K562 (cell line): ENCODE measurements around the gene RAI1. TPM values are rescaled to one million over a fixed set of nuclear protein-coding genes. Genes with fewer than 3 reads are reported as not detected.

Experiments used
- ATAC-seq: fragments of 200-7000 bp; cut with Tn5 transposase; 3 replicates; pipeline ENCODE4 v1.9.1; 2020; ENCODE audit warnings: moderate library complexity
- BruUV-seq: library from RNA; stranded (reverse); fragments of 400-500 nt; replicated peaks from 2 replicates; lab custom pipeline; 2021; lab: Mats Ljungman, UMichigan
- CTCF ChIA-PET: fragments of 300-600 bp; formaldehyde crosslinking; extraction: SDS; loops from one replicate; lab custom pipeline; 2021; ENCODE audit warnings: low intra/inter-chr PET ratio; lab: Yijun Ruan, JAX
- POLR2A ChIA-PET: fragments of 300-600, 350-650 bp; sonication (Branson Sonifier 250); formaldehyde crosslinking; extraction: SDS; loops from one replicate; lab custom pipeline; 2021; ENCODE audit warnings: antibody characterized with exemption, inconsistent platforms; lab: Yijun Ruan, JAX
- DNase-seq, 4 experiments: peaks; one replicate each; pipeline versions ENCODE4 v3.0.0 to v3.0.0-alpha.2; 2011 to 2018; ENCODE audit warnings: low spot score in 3 of 4, mixed read lengths in 3 of 4; ENCODE audit errors: extremely low read depth in 1 of 4
- FAIRE-seq: peaks from 2 replicates; lab custom pipeline; 2011; peaks lifted over from hg19 to GRCh38; lab: Jason Lieb, UNC
- H2AFZ ChIP-seq: 2 replicates; pipeline ENCODE4 v1.6.0; 2011; ENCODE audit warnings: low read depth, low read length, control low read depth, inconsistent platforms
- H3K27ac ChIP-seq: fragments of 200-600 bp; 3 replicates; pipeline ENCODE4 v1.8.0; 2011; ENCODE audit warnings: low read depth, mild to moderate bottlenecking, control low read depth, inconsistent platforms, low read length, moderate library complexity, mixed read lengths; ENCODE audit errors: extremely low read depth
- H3K27me3 ChIP-seq, 2 experiments: fragments of 300-600 bp in 1 of 2; 2 replicates in 1 of 2; 3 replicates in 1 of 2; pipeline versions ENCODE4 v1.6.0 to v1.8.0; 2011; ENCODE audit warnings: inconsistent platforms in 2 of 2, low read length in 2 of 2, mild to moderate bottlenecking in 1 of 2, mixed read lengths in 1 of 2, moderate library complexity in 1 of 2; ENCODE audit not compliant: control insufficient read depth in 2 of 2, insufficient read depth in 2 of 2
- H3K36me3 ChIP-seq: fragments of 300-600 bp; 3 replicates; pipeline ENCODE4 v1.8.0; 2011; ENCODE audit warnings: mild to moderate bottlenecking, low read length, inconsistent platforms; ENCODE audit not compliant: control insufficient read depth, insufficient read depth
- H3K4me1 ChIP-seq, 2 experiments: fragments of 200-600 bp in 1 of 2; replicated peaks in 1 of 2; 2 replicates in 1 of 2; 3 replicates in 1 of 2; pipeline versions ENCODE4 v1.5.1 to v1.8.0; 2011; ENCODE audit warnings: inconsistent platforms in 2 of 2, low read length in 2 of 2, mild to moderate bottlenecking in 1 of 2, mixed read lengths in 1 of 2, moderate library complexity in 1 of 2; ENCODE audit not compliant: control insufficient read depth in 2 of 2, insufficient read depth in 2 of 2
- H3K4me2 ChIP-seq: 2 replicates; pipeline ENCODE4 v1.6.1; 2011; ENCODE audit warnings: low read length, control low read depth, inconsistent platforms, mixed read lengths; ENCODE audit not compliant: insufficient read depth
- H3K4me3 ChIP-seq: fragments of 200-600 bp; sonication (generic), shearing (Covaris generic); 2 replicates; pipeline ENCODE4 v1.5.1; 2016; ENCODE audit warnings: control low read depth, inconsistent platforms
- H3K79me2 ChIP-seq: fragments of 200-600 bp; 3 replicates; pipeline ENCODE4 v1.8.0; 2011; ENCODE audit warnings: low read length, inconsistent platforms; ENCODE audit not compliant: control insufficient read depth, insufficient read depth
- H3K9ac ChIP-seq, 2 experiments: 2 replicates each; pipeline versions ENCODE4 v1.6.0 to v1.6.1; 2011; ENCODE audit warnings: low read depth in 2 of 2, low read length in 2 of 2, control low read depth in 1 of 2, inconsistent platforms in 1 of 2, mild to moderate bottlenecking in 1 of 2, mixed read lengths in 1 of 2; ENCODE audit not compliant: insufficient read depth in 1 of 2
- H3K9me1 ChIP-seq: one replicate; pipeline ENCODE4 v1.6.0; 2011; ENCODE audit warnings: inconsistent platforms, mild to moderate bottlenecking, low read length, moderate library complexity; ENCODE audit not compliant: control insufficient read depth, insufficient read depth
- H3K9me3 ChIP-seq: replicated peaks from 2 replicates; pipeline ENCODE4 v1.5.1; 2011; ENCODE audit warnings: low read depth, low read length, inconsistent platforms; ENCODE audit not compliant: control insufficient read depth, insufficient read depth
- H4K20me1 ChIP-seq: replicated peaks from 2 replicates; pipeline ENCODE4 v1.6.1; 2011; ENCODE audit warnings: low read length, inconsistent platforms, mixed read lengths; ENCODE audit not compliant: control insufficient read depth, insufficient read depth
- ADNP ChIP-seq: fragments of 200-800 bp; sonication (Bioruptor generic); IDR thresholded peaks from 2 replicates; pipeline ENCODE4 v1.6.1; 2016; ENCODE audit warnings: missing genetic modification characterization, missing compliant biosample characterization
- ETV5 ChIP-seq: sonication (generic); formaldehyde crosslinking; IDR thresholded peaks from 2 replicates; pipeline ENCODE4 v1.4.0; 2020; ENCODE audit warnings: low read depth, mild to moderate bottlenecking, missing genetic modification reagents
- GTF2E2 ChIP-seq: fragments of 200-800 bp; sonication (Bioruptor generic); IDR thresholded peaks from 2 replicates; pipeline ENCODE4 v1.6.1; 2016; ENCODE audit warnings: missing genetic modification characterization, missing compliant biosample characterization
- HMG20B ChIP-seq: fragments of 250-450 bp; sonication (Bioruptor Pico); IDR thresholded peaks from 2 replicates; pipeline ENCODE4 v1.5.0; 2021; ENCODE audit warnings: mild to moderate bottlenecking
- RBM22 ChIP-seq: fragments of 200-400 bp; formaldehyde crosslinking; IDR thresholded peaks from 2 replicates; pipeline ENCODE4 v1.6.1; 2018; ENCODE audit warnings: low read length, low read depth; ENCODE audit not compliant: poor library complexity, severe bottlenecking
- ZNF586 ChIP-seq: fragments of 450-650 bp; formaldehyde crosslinking; conservative IDR thresholded peaks from 2 replicates; pipeline ENCODE4 v1.4.0; 2020; ENCODE audit warnings: mild to moderate bottlenecking, moderate library complexity
- WGBS: fragments of 100-300 bp; shearing (Covaris generic); methylation state at CpG from one replicate; pipeline ENCODE4 v1.1.6; 2016; ENCODE audit warnings: low coverage, mixed read lengths; ENCODE audit not compliant: insufficient coverage; ENCODE audit errors: missing lambda C conversion rate; 5-methylcytosine and 5-hydroxymethylcytosine counted together
- in situ Hi-C: fragments of 300-500 bp; cut with MboI; formaldehyde crosslinking; loops from 4 replicates; pipeline ENCODE4 v1.15.0; 2018; ENCODE audit warnings: inconsistent platforms, mixed read lengths
- intact Hi-C: fragments of 100-400 bp; cut with micrococcal nuclease; formaldehyde crosslinking; loops from 2 replicates; pipeline ENCODE4 v1.14.2; 2022
- polyA plus RNA-seq, 8 experiments: library from polyadenylated mRNA; depleted of rRNA in 4 of 8; stranded (reverse) in 5 of 8; unstranded in 3 of 8; fragments of >200 nt; fragmentation: Nextera tagmentation in 2 of 8; fragmentation: Illumina TruSeq in 1 of 8; extraction: Ambion mirVana in 2 of 8; extraction: Trizol in 1 of 8; gene quantifications; 2 replicates each; pipeline versions ENCODE4 v1.2.1 to v1.2.3, GENCODE V29; 2011 to 2014; ENCODE audit warnings: inconsistent platforms in 1 of 8, missing spikeins in 1 of 8
- total RNA-seq, 7 experiments: library from RNA; depleted of rRNA in 6 of 7; stranded (reverse); fragments of >200 nt in 6 of 7; fragmentation: Illumina TruSeq in 2 of 7; extraction: Trizol in 2 of 7; gene quantifications; 2 replicates each; pipeline versions ENCODE4 v1.2.1 to v1.2.3, GENCODE V29; 2011 to 2021; ENCODE audit warnings: low replicate concordance in 1 of 7

RAI1 gene
- total and polyA plus RNA-seq, 9 of the 15 experiments (the other 6 are each of a cell fraction or from before 2014, with no cell fraction given): 0.68 to 19.9 (median 5.5) TPM

DNA sequence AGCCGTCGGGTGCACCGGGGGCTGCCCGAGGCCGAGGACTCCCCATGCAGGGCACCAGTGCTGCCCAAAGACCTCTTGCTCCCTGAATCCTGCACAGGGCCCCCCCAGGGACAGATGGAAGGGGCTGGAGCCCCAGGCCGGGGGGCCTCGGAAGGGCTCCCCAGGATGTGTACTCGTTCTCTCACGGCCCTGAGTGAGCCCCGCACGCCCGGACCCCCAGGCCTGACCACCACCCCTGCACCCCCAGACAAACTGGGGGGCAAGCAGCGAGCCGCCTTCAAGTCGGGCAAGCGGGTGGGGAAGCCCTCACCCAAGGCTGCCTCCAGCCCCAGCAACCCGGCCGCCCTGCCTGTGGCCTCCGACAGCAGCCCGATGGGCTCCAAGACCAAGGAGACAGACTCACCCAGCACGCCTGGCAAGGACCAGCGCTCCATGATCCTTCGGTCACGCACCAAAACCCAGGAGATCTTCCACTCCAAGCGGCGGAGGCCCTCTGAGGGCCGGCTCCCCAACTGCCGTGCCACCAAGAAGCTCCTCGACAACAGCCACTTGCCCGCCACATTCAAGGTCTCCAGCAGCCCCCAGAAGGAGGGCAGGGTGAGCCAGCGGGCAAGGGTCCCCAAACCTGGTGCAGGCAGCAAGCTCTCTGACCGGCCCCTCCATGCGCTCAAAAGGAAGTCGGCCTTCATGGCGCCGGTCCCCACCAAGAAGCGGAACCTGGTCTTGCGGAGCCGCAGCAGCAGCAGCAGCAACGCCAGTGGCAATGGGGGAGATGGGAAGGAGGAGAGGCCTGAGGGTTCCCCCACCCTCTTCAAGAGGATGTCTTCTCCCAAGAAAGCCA lies 114.9 kb downstream of the RAI1 start:
- ChIA-PET POLR2A (interaction anchor here (0.6 kb wide), 1 partner anchor 12 kb away, joined by 3 read pairs; no protein-coding TSS in a partner anchor), CTCF (no interaction called here)
- Histone ChIP-seq H3K36me3 (peaks cover 20% of the 10 kb centered on the region; the same call in 2 of the 3 replicates), H4K20me1 (no peaks in the 10 kb centered on the region), H3K27me3 (no peaks in the 10 kb centered on the region), H3K4me2 (no peak overlapping the region), H3K27ac (no peak overlapping the region), H2AFZ (no peak overlapping the region), H3K9ac (no peak overlapping the region), H3K4me1 (peaks cover 0 to 48% of the 10 kb centered on the region in 2 experiments; a peak in 2 of 5 replicates), H3K4me3 (no peak overlapping the region), H3K9me3 (no peaks in the 10 kb centered on the region), H3K9me1 (no peaks in the 10 kb centered on the region), H3K79me2 (no peaks in the 10 kb centered on the region)
- ATAC-seq (no peak), DNase-seq (no peak), FAIRE-seq (no peak)
- WGBS: 96% methylated on average over 9 of the region's 40 CpGs
- TF ChIP-seq GTF2E2: no peak
- no peak for TF ChIP-seq ETV5 (CRISPR knock-in tag)
- TF ChIP-seq ZNF586 (CRISPR knock-in tag): no peak
- no peak for TF ChIP-seq HMG20B (CRISPR knock-in tag)
- peak; percentile 25 for TF ChIP-seq RBM22
- TF ChIP-seq ADNP (tag): no peak
- no TSS peak for BruUV-seq
- in situ Hi-C loops (no loop called here), intact Hi-C loops (no loop called here)
